Measurements from ENCODE around the gene TBXT.
"Not testable (repeated sequence)": the region's sequence is repeated elsewhere in the genome, so short reads cannot be mapped to it uniquely, and the experiment has no call there.

TBXT gene

GRCh38 chr6:166167801-166168615, at the start of gene TBXT:
Gene TBXT, minus strand, starts transcription at chr6:166167851. Its CDS starts 260 bp downstream, at chr6:166167591.
- no peak for DNase-seq

- DNase-seq, result no peak
These were observed 39.6 kb upstream of the TBXT start for GRCh38 chr6:166207284-166207561.

- DNase-seq, result no peak
These were observed 39.0 kb upstream of the TBXT start for GRCh38 chr6:166206510-166207283.

GRCh38 chr6:166206066-166206465, 38.4 kb upstream of the TBXT start:
- no peak for DNase-seq

- no peak for DNase-seq
These were observed 37.4 kb upstream of the TBXT start for GRCh38 chr6:166204852-166205650.

GRCh38 chr6:166203641-166204222, 36.1 kb upstream of the TBXT start:
- no peak for DNase-seq

GRCh38 chr6:166203003-166203640, 35.5 kb upstream of the TBXT start:
- DNase-seq, result no peak

GRCh38 chr6:166202321-166202733, 34.7 kb upstream of the TBXT start:
- no peak for DNase-seq

GRCh38 chr6:166201878-166202277, 34.2 kb upstream of the TBXT start:
- DNase-seq, result no peak

GRCh38 chr6:166197361-166197760, 29.7 kb upstream of the TBXT start:
- no peak for DNase-seq

- DNase-seq, result no peak
These were observed 28.2 kb upstream of the TBXT start for GRCh38 chr6:166195860-166196238.

GRCh38 chr6:166194914-166195859, 27.5 kb upstream of the TBXT start:
- no peak for DNase-seq

- no peak for DNase-seq
These were observed 24.9 kb upstream of the TBXT start for GRCh38 chr6:166192557-166192956.

- no peak for DNase-seq
These were observed 24.5 kb upstream of the TBXT start for GRCh38 chr6:166192136-166192535.

- DNase-seq, result no peak
These were observed 12.1 kb upstream of the TBXT start for GRCh38 chr6:166179704-166180103.

GRCh38 chr6:166176106-166176505, 8.5 kb upstream of the TBXT start:
- no peak for DNase-seq

GRCh38 chr6:166175093-166175492, 7.4 kb upstream of the TBXT start:
- DNase-seq, result not testable (repeated sequence)

- no peak for DNase-seq
These were observed 6.4 kb upstream of the TBXT start for GRCh38 chr6:166174031-166174430.

GRCh38 chr6:166173281-166173951, 5.8 kb upstream of the TBXT start:
- DNase-seq, result no peak

- no peak for DNase-seq
These were observed 4.9 kb upstream of the TBXT start for GRCh38 chr6:166172546-166172945.

Measured in activated CD4-positive, alpha-beta T cell treated with anti-CD3 and anti-CD28 coated beads, Interleukin-2, Interleukin-6, amounts not matched to agents 100 ng/mL and 50 ng/mL, durations not matched to agents 16 hours and 8 hours (primary cell).